Heart right ventricle (tissue), 16 donors: ENCODE measurements around the gene LSM4. TPM values are rescaled to one million over a fixed set of nuclear protein-coding genes. Genes with fewer than 3 reads are reported as not detected.
A peak's percentile ranks its signal among the peaks of the same experiment; 100 is the strongest.

ENCODE experiments used
- ATAC-seq, 8 donors: fragments of 200-7000 bp; cut with Tn5 transposase; one replicate each; pipeline ENCODE4 v1.9.1; 2020; ENCODE audit warnings: mild to moderate bottlenecking in 8 of 8, moderate library complexity in 8 of 8, moderate number of reproducible peaks in 1 of 8
- DNase-seq, 2 donors: peaks; one replicate each; pipeline ENCODE4 v3.0.0-alpha.2; 2020
- H3K27ac ChIP-seq, 10 donors: fragments of 200-600 bp; sonication (generic) in 2 of 10; one replicate each; pipeline versions ENCODE4 v1.5.0 to v1.8.0; 2020 to 2022; ENCODE audit warnings: mild to moderate bottlenecking in 3 of 10
- H3K27me3 ChIP-seq, 7 donors: fragments of 200-600 bp; one replicate each; pipeline ENCODE4 v1.8.0; 2021 to 2022; ENCODE audit warnings: mild to moderate bottlenecking in 2 of 7
- H3K36me3 ChIP-seq, 9 donors: fragments of 200-600 bp; sonication (generic) in 1 of 9; one replicate each; pipeline versions ENCODE4 v1.5.0 to v1.8.0; 2020 to 2022; ENCODE audit warnings: mild to moderate bottlenecking in 2 of 9
- H3K4me1 ChIP-seq, 9 donors: fragments of 200-600 bp; sonication (generic) in 1 of 9; one replicate each; pipeline versions ENCODE4 v1.5.0 to v1.8.0; 2020 to 2022; ENCODE audit warnings: mild to moderate bottlenecking in 4 of 9
- H3K4me3 ChIP-seq, 10 donors: fragments of 200-600 bp; sonication (generic) in 2 of 10; one replicate each; pipeline versions ENCODE4 v1.5.0 to v1.8.0; 2020 to 2022; ENCODE audit warnings: mild to moderate bottlenecking in 7 of 10, moderate library complexity in 2 of 10
- H3K9me3 ChIP-seq, 11 donors: fragments of 200-600 bp in 10 of 11; sonication (generic) in 2 of 11; one replicate each; pipeline versions ENCODE4 v1.5.0 to v1.8.0; 2013 to 2022; ENCODE audit warnings: mild to moderate bottlenecking in 2 of 11, control low read depth in 1 of 11, moderate library complexity in 1 of 11
- WGBS, 2 donors: extraction: QIAGEN DNeasy Blood & Tissue Kit; methylation state at CpG; one replicate each; pipeline ENCODE4 v1.1.7; 2013; ENCODE audit warnings: inconsistent platforms in 1 of 2; 5-methylcytosine and 5-hydroxymethylcytosine counted together
- intact Hi-C, 10 donors: fragments of 100-400 bp; cut with DNase I; formaldehyde crosslinking; loops; one replicate each; pipeline versions ENCODE4 v1.11.1 to v1.14.2; 2022
- polyA plus RNA-seq, 2 donors: library from polyadenylated mRNA; stranded (reverse); fragments of 200-250 nt; gene quantifications; one replicate each; pipeline ENCODE4 v1.2.3, GENCODE V29; 2013
- total RNA-seq, 10 donors: library from RNA; stranded (reverse); fragmentation: NEBNext Ultra II Directional in 3 of 10; extraction: Animal tissue kit (Norgen Biotek cat#: 25700) in 3 of 10; gene quantifications; one replicate each; pipeline versions ENCODE4 v1.2.1 to v1.2.4, GENCODE V29; 2021 to 2023
- TF ChIP-seq, protein P1 (sequence below), 9 donors: fragments of 200-600 bp; sonication (generic) in 2 of 9; IDR thresholded peaks; one replicate each; pipeline versions ENCODE4 v1.5.0 to v1.8.0; 2021 to 2022; ENCODE audit warnings: antibody characterized with exemption in 9 of 9, mild to moderate bottlenecking in 5 of 9, moderate library complexity in 1 of 9
- donor health status: Arrhythmogenic right ventricular cardiomyopathy.
- donor health status: ischemic (EF 13 %, LVEDD 7.1; RV severe dilation, severe dysfunction).
- donor health status: healthy with polysubstance abuse.
- donor health status: DM: no; HTN: yes; CAD: no.
- donor health status: DM: no; HTN: no; CAD: no.
- donor health status: ischemic (EF 25% LVEDD 6.9; RV normal size, moderate dysfunction).
- donor health status: ischemic (EF 25% LVEDD 5.7; RV mildly dilated, moderate dysfunction).
- donor health status: healthy.
- donor health status: DM: yes; HTN: yes; CAD: no.
- donor health status: Ischemic cardiomyopathy.
- donor health status: ischemic (EF 35%, LVEDD 5.7; RV mildly dilated, moderate dysfunction).
- donor health status: nonischemic (EF 11% LVEDD 7.7; RV severe dilation, severe dysfunction).
- donor health status: DM: yes; HTN: yes; CAD: no.
- donor health status: PGD.
- donor health status: ischemic (EF 29% LVEDD 5.4; RV normal size, mild dysfunction).
- donor health status: nonischemic (EF 23%, LVEDD 6.1; RV moderate dilation, normal function).

The LSM4 gene
- total and polyA plus RNA-seq, 12 donors = 73.2 to 163 (median 93.6) TPM

DNA sequence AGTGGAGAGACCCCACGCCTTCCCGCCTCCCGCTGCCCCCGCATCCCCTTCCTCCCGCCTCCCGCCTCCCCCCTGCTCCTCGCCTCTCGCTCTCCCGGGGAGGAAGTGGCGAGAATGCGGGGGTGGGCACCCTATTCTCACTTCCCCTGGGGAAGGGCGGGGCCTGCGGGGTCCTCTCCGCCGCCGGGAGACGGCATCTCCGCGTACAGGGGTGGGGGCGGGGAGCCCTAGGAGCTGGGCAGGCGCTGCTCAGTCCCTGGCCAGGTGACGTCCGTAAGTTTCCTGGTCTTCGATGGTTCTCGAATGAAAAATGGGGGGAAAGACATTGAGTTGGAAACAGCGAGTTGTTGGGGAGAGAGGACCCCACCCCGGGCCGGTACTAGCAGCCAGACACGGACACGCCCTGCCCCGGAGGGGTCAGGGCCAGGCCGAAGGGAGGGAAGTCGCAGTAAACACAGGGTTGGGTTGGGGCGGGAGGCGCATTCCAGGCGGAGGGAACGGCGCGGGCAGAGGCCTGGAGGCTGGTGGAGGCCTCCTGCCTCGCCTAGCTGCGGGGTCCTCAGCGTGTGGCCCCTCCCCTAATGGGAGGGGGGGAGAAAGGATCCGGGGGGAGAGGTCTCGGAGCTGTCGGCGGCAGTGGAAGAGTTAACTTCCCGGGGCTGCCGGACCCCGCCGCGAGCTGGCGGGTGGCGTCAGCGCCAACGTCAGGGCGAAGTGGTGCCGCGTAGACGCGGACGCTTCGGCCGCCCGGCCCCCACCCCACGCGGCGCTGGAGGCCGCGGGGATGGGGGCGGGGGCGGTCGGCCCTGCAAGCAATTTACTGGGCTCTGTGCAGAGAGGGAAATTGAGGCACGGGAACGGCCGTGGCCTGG is 31.1 kb downstream of the LSM4 start:
- Histone ChIP-seq H3K27me3 (no peaks in the 10 kb centered on the region), H3K36me3 (no peaks in the 10 kb centered on the region), H3K9me3 (no peaks in the 10 kb centered on the region), H3K4me1 (peaks cover 3 to 48% (median 26%) of the 10 kb centered on the region in 9 donors), H3K4me3 (peak overlapping the region; percentile 62 to 89 (median 76)), H3K27ac (peak overlapping the region; percentile 94 to 100 (median 99))
- DNase-seq (peak; percentile 87 to 93), ATAC-seq (peak; percentile 80 to 86 (median 84))
- 1% methylated on average over 60 to 75 of the region's 75 CpGs for WGBS, 2 donors
- intact Hi-C loops = loop anchor here in 2 of 10 donors (1.0 to 10.0 kb wide), 2 partner anchors 11 to 1217 kb away; partner anchors contain the start of genes HAUS8 (in 1 of the 2) and MYO9B (in 1 of the 2)
- TF ChIP-seq, protein P1, sequence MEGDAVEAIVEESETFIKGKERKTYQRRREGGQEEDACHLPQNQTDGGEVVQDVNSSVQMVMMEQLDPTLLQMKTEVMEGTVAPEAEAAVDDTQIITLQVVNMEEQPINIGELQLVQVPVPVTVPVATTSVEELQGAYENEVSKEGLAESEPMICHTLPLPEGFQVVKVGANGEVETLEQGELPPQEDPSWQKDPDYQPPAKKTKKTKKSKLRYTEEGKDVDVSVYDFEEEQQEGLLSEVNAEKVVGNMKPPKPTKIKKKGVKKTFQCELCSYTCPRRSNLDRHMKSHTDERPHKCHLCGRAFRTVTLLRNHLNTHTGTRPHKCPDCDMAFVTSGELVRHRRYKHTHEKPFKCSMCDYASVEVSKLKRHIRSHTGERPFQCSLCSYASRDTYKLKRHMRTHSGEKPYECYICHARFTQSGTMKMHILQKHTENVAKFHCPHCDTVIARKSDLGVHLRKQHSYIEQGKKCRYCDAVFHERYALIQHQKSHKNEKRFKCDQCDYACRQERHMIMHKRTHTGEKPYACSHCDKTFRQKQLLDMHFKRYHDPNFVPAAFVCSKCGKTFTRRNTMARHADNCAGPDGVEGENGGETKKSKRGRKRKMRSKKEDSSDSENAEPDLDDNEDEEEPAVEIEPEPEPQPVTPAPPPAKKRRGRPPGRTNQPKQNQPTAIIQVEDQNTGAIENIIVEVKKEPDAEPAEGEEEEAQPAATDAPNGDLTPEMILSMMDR (IDR thresholded peaks at IDR 0.05) = no peak

DNA sequence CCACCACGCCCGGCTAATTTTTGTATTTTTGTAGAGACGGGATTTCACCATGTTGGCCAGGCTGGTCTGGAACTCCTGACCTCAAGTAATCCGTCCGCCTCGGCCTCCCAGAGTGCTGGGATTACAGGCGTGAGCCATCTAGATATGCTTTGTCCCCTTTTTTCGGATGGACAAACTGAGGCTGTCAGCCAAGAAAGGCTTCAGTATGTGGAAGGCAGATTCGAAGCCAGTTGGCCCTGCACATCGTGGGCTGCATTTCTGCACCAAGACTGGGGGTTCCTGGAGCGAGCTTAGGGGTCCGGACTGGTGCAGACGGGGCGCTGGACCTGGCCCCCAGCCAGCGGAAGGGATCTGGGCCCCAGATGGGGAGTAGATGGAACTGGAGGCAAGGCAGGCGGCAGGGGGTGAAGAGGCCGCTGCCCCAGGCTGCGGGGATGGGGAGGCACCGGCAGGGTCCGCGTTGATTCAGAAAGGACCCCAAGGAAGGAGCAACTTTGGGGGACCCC is 31.8 kb downstream of the LSM4 start:
- peak in 1 of 8 donors; percentile 1 for ATAC-seq
- Histone ChIP-seq H3K4me3 (peak overlapping the region; percentile 62 to 89 (median 76)), H3K27ac (peak overlapping the region; percentile 94 to 100 (median 99)), H3K36me3 (no peaks in the 10 kb centered on the region), H3K27me3 (no peaks in the 10 kb centered on the region), H3K9me3 (no peaks in the 10 kb centered on the region), H3K4me1 (peaks cover 3 to 48% (median 26%) of the 10 kb centered on the region in 9 donors)
- TF ChIP-seq, protein P1 (IDR thresholded peaks at IDR 0.05) = peak in 1 of 9 donors; percentile 35
- peak in 1 of 2 donors; percentile 50 for DNase-seq
- 36 to 39% methylated on average over 21 of the region's 21 CpGs for WGBS, 2 donors
- intact Hi-C loops = loop anchor here in 1 of 10 donors (10.0 kb wide), 1 partner anchor 1216 kb away; the partner anchor contains the start of genes HAUS8 and MYO9B

DNA sequence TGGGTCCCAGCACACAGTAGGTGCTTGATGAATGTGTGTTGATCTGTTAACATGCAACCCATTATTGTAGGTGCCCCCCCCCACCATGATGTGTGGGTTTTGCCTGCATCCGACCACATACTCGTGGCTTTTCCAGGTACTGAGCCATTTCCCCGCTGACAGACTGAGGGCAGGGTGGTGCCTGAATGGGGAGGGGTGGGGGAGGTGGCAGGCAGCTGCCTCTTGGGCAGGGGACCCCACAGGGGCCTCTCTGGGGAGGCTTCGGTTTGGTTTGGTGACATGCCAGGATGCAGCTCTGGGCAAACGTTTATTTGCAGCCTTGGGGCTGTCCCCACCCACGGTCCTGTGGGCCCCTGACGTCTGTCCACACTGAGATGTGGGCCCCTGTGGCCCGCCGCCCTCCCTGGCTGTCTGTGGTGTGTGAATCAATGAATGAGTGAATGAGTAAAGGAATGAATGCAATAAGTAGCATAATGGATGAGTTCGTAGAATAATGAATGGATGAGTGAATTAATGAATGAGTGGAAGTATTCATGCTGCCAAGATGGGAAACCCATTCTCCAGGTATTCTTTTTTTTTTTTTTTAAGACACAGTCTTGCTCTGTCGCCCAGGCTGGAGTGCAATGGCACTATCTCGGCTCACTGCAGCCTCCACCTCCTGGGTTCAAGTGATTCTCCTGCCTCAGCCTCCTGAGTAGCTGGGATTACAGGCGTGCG is 32.4 kb downstream of the LSM4 start:
- H3K27me3 ChIP-seq = no peaks in the 10 kb centered on the region

More for the DNA sequence above, 32.4 kb downstream of the LSM4 start:
- TF ChIP-seq, protein P1 (IDR thresholded peaks at IDR 0.05) = no peak
- intact Hi-C loops = loop anchor here in 1 of 10 donors (10.0 kb wide), 1 partner anchor 1216 kb away; the partner anchor contains the start of genes HAUS8 and MYO9B
- Histone ChIP-seq H3K4me1 (peaks cover 3 to 48% (median 27%) of the 10 kb centered on the region in 9 donors), H3K27ac (peak overlapping the region in 9 of 10 donors; percentile 94 to 100 (median 99)), H3K9me3 (no peaks in the 10 kb centered on the region), H3K36me3 (no peaks in the 10 kb centered on the region), H3K4me3 (no peak overlapping the region)
- ATAC-seq = no peak
- 41 to 42% methylated on average over 14 of the region's 14 CpGs for WGBS, 2 donors
- no peak for DNase-seq
